ENCODE data around the gene GLI3. TPM values are rescaled to one million over a fixed set of nuclear protein-coding genes. Genes with fewer than 3 reads are reported as not detected.

Gene GLI3
- total and polyA plus RNA-seq, 10 of the 15 experiments (the other 5 are each of a cell fraction or from before 2014, with no cell fraction given) = 0.01 TPM; not detected in 8

DNA sequence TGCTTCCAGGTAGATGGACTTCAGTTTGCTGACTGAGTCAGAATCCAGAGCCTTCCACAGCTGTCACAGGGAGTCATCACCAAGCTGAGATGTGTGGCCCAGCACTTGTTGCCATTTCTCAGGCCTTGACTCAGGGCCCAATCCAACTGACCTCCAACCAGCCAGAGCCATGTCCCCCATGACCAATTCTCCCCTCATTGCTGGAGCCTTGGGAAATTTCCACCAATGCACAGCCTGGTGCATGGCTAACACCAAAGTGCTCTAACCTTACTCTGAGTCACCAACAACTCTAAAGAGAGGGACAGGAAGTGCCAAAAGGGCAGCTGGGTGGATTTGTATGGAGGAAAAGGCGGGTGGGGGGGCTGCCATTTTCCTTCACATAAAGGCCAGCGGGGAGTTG, 13.4 kb upstream of the GLI3 start:
- in situ Hi-C loops (cut with MboI) (no loop called here), intact Hi-C loops (cut with micrococcal nuclease; ENCODE audit: unreplicated experiment) (no loop called here)
- CTCF ChIA-PET = no interaction called here
- TF ChIP-seq ZNF274 (IDR thresholded peaks at IDR 0.05; ENCODE audit: insufficient read depth, insufficient read length) (no peak), RCOR1 (conservative IDR thresholded peaks at IDR 0.05; ENCODE audit: low read depth, low read length) (no peak), MAX (IDR thresholded peaks at IDR 0.05; ENCODE audit: low read depth, low read length) (no peak), ZNF687 (IDR thresholded peaks at IDR 0.05) (no peak), PKNOX1 (IDR thresholded peaks at IDR 0.05) (no peak), BCL3 (IDR thresholded peaks at IDR 0.05; ENCODE audit: borderline replicate concordance, insufficient read depth, low read depth, low read length, poor library complexity, severe bottlenecking) (no peak), ATF2 (IDR thresholded peaks at IDR 0.05; ENCODE audit: low read length) (no peak)
- TF ChIP-seq, protein P1, sequence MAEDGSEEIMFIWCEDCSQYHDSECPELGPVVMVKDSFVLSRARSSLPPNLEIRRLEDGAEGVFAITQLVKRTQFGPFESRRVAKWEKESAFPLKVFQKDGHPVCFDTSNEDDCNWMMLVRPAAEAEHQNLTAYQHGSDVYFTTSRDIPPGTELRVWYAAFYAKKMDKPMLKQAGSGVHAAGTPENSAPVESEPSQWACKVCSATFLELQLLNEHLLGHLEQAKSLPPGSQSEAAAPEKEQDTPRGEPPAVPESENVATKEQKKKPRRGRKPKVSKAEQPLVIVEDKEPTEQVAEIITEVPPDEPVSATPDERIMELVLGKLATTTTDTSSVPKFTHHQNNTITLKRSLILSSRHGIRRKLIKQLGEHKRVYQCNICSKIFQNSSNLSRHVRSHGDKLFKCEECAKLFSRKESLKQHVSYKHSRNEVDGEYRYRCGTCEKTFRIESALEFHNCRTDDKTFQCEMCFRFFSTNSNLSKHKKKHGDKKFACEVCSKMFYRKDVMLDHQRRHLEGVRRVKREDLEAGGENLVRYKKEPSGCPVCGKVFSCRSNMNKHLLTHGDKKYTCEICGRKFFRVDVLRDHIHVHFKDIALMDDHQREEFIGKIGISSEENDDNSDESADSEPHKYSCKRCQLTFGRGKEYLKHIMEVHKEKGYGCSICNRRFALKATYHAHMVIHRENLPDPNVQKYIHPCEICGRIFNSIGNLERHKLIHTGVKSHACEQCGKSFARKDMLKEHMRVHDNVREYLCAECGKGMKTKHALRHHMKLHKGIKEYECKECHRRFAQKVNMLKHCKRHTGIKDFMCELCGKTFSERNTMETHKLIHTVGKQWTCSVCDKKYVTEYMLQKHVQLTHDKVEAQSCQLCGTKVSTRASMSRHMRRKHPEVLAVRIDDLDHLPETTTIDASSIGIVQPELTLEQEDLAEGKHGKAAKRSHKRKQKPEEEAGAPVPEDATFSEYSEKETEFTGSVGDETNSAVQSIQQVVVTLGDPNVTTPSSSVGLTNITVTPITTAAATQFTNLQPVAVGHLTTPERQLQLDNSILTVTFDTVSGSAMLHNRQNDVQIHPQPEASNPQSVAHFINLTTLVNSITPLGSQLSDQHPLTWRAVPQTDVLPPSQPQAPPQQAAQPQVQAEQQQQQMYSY (CRISPR knock-in tag; IDR thresholded peaks at IDR 0.05) = no peak
- Histone ChIP-seq H3K36me3 (ENCODE audit: control insufficient read depth in 2 of 2, insufficient read depth in 2 of 2, low read length in 1 of 2) (no peaks in the 10 kb centered on the region), H3K4me2 (ENCODE audit: control insufficient read depth, insufficient read depth) (no peak overlapping the region), H3K4me1 (ENCODE audit: control insufficient read depth, insufficient read depth, low read length) (no peaks in the 10 kb centered on the region), H3K79me2 (ENCODE audit: control insufficient read depth, insufficient read depth, low read length) (no peaks in the 10 kb centered on the region), H3K9ac (ENCODE audit: control insufficient read depth, insufficient read depth, low read length) (no peak overlapping the region), H3K9me3 (replicated peaks; ENCODE audit: control insufficient read depth, insufficient read depth, low read length) (no peaks in the 10 kb centered on the region), H3K27me3 (replicated peaks in 1 of 2; ENCODE audit: control insufficient read depth in 2 of 2, insufficient read depth in 2 of 2, low read length in 1 of 2) (no peaks in the 10 kb centered on the region), H3K4me3 (no peak overlapping the region), H4K20me1 (ENCODE audit: control insufficient read depth, insufficient read depth) (no peaks in the 10 kb centered on the region), H2AFZ (ENCODE audit: control insufficient read depth, low read depth, low read length) (no peak overlapping the region), H3K27ac (ENCODE audit: control insufficient read depth, insufficient read depth) (no peak overlapping the region)
- 41% methylated on average over 2 of the region's 2 CpGs for WGBS (ENCODE audit: insufficient coverage, insufficient replicate concordance, low lambda C conversion rate, missing lambda C conversion rate)
- no TSS peak for BruUV-seq (replicated peaks)
- DNase-seq (ENCODE audit: low read depth, low spot score) (no peak), FAIRE-seq (no peak), ATAC-seq (no peak)
- RAD21 ChIA-PET (ENCODE audit: unreplicated experiment) = no interaction called here
- SMC1A ChIA-PET (ENCODE audit: uncharacterized antibody, unreplicated experiment) = no interaction called here
- POLR2A ChIA-PET = no interaction called here

Measured in GM12878 (cell line).